DND-41 (cell line): Measurements from ENCODE around the gene GUCD1.
"Not testable (repeated sequence)": the region's sequence is repeated elsewhere in the genome, so short reads cannot be mapped to it uniquely, and the experiment has no call there.

Experiments
- EZH2 ChIP-seq: IDR thresholded peaks from 3 replicates; pipeline ENCODE4 v1.6.1; 2012; ENCODE audit warnings: borderline replicate concordance, low read depth, mild to moderate bottlenecking, moderate library complexity, low read length, inconsistent platforms; ENCODE audit not compliant: severe bottlenecking
- TF ChIP-seq, protein P1 (sequence below): IDR thresholded peaks from 2 replicates; pipeline ENCODE4 v1.5.1; 2012; ENCODE audit warnings: borderline replicate concordance, low read length, moderate library complexity, mild to moderate bottlenecking; ENCODE audit not compliant: poor library complexity, severe bottlenecking; ENCODE audit errors: extremely low read depth

DNA sequence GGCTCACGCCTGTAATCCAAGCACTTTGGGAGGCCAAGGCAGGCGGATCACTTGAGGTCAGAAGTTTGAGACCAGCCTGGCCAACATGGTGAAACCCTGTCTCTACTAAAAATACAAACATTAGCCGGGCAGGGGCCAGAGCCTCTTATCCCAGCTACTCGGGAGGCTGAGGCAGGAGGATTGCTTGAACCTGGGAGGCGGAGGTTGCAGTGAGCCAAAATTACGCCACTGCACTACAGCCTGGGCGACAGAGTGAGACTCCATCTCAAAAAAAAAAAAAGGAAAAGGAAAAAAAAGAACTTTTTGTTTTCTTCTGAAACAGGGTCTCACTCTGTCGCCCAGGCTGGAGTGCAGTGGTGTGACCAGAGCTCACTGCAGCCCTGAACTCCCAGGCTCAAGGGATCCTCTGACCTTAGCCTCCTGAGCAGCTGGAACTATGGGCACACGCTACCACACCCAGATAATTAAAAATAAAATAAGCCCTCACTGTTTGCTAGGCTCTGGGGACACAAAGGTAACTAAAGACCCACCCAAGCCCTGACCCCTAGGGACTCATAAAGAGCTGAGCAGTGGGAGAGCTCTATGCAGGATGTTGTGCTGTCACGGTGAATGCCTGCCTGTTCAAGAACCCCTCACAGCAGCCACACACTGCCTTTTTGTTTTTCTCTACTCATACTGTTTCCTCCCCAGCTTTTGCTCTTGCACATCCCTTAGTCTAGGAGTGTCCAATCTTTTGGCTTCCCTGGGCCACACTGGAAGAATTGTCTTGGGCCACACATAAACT is 2.2 kb downstream of the GUCD1 start:
- TF ChIP-seq, protein P1, sequence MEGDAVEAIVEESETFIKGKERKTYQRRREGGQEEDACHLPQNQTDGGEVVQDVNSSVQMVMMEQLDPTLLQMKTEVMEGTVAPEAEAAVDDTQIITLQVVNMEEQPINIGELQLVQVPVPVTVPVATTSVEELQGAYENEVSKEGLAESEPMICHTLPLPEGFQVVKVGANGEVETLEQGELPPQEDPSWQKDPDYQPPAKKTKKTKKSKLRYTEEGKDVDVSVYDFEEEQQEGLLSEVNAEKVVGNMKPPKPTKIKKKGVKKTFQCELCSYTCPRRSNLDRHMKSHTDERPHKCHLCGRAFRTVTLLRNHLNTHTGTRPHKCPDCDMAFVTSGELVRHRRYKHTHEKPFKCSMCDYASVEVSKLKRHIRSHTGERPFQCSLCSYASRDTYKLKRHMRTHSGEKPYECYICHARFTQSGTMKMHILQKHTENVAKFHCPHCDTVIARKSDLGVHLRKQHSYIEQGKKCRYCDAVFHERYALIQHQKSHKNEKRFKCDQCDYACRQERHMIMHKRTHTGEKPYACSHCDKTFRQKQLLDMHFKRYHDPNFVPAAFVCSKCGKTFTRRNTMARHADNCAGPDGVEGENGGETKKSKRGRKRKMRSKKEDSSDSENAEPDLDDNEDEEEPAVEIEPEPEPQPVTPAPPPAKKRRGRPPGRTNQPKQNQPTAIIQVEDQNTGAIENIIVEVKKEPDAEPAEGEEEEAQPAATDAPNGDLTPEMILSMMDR: not testable (repeated sequence)
- not testable (repeated sequence) for TF ChIP-seq EZH2
